HG02884 (cell line): ENCODE results near the gene GSS.

Experiments used
- ATAC-seq: cut with Tn5 transposase; IDR thresholded peaks from one replicate; pipeline ENCODE4 v1.9.1; 2021; ENCODE audit warnings: mild to moderate bottlenecking, moderate library complexity; ENCODE audit not compliant: unreplicated experiment

GSS gene

GRCh38 chr20:34979366-34980153 is 24.0 kb upstream of the GSS start:
- ATAC-seq: no peak

- ATAC-seq: no peak
Observed at GRCh38 chr20:34978092-34978744, 22.6 kb upstream of the GSS start.

GRCh38 chr20:34977365-34978091 is 21.9 kb upstream of the GSS start:
- ATAC-seq: no peak

- ATAC-seq: no peak
Observed at GRCh38 chr20:34976286-34976685, 20.7 kb upstream of the GSS start.

- ATAC-seq: no peak
Observed at GRCh38 chr20:34974246-34974645, 18.6 kb upstream of the GSS start.

GRCh38 chr20:34971561-34972235 is 16.1 kb upstream of the GSS start:
- ATAC-seq: no peak

GRCh38 chr20:34970846-34971560 is 15.4 kb upstream of the GSS start:
- no peak for ATAC-seq

GRCh38 chr20:34970193-34970840 is 14.7 kb upstream of the GSS start:
- ATAC-seq: no peak

- no peak for ATAC-seq
Observed at GRCh38 chr20:34968042-34968775, 12.6 kb upstream of the GSS start.

- no peak for ATAC-seq
Observed at GRCh38 chr20:34967421-34967820, 11.8 kb upstream of the GSS start.

GRCh38 chr20:34965051-34965450 is 9.4 kb upstream of the GSS start:
- ATAC-seq: no peak

GRCh38 chr20:34964486-34964885 is 8.9 kb upstream of the GSS start:
- ATAC-seq: no peak

- no peak for ATAC-seq
Observed at GRCh38 chr20:34956751-34957472, 1.3 kb upstream of the GSS start.

- no peak for ATAC-seq
Observed at GRCh38 chr20:34956041-34956458, 444 bp upstream of the GSS start.

- ATAC-seq: no peak
Observed at GRCh38 chr20:34954904-34955230, 739 bp downstream of the GSS start.

- ATAC-seq: no peak
Observed at GRCh38 chr20:34953960-34954359, 1.6 kb downstream of the GSS start.

- ATAC-seq: no peak
Observed at GRCh38 chr20:34952671-34953070, 2.9 kb downstream of the GSS start.

GRCh38 chr20:34951652-34952051 is 4.0 kb downstream of the GSS start:
- ATAC-seq: no peak

- ATAC-seq: no peak
Observed at GRCh38 chr20:34951252-34951651, 4.4 kb downstream of the GSS start.
